Ovary (tissue), 3 donors: ENCODE measurements around the gene ZNF175.

ENCODE experiments used
- EP300 ChIP-seq: sonication (generic); formaldehyde crosslinking; IDR thresholded peaks from one replicate; pipeline ENCODE4 v1.6.1; 2017; ENCODE audit warnings: antibody characterized with exemption
- TF ChIP-seq, protein P1 (sequence below), 3 donors: fragments of 450-650 bp in 2 of 3; fragments of 200-600 bp in 1 of 3; IDR thresholded peaks; one replicate each; pipeline versions ENCODE4 v1.5.1 to v1.8.0; 2016 to 2022; ENCODE audit warnings: antibody characterized with exemption in 3 of 3, mild to moderate bottlenecking in 1 of 3
- donor health status: DM: no; HTN: no; CAD: no.

DNA sequence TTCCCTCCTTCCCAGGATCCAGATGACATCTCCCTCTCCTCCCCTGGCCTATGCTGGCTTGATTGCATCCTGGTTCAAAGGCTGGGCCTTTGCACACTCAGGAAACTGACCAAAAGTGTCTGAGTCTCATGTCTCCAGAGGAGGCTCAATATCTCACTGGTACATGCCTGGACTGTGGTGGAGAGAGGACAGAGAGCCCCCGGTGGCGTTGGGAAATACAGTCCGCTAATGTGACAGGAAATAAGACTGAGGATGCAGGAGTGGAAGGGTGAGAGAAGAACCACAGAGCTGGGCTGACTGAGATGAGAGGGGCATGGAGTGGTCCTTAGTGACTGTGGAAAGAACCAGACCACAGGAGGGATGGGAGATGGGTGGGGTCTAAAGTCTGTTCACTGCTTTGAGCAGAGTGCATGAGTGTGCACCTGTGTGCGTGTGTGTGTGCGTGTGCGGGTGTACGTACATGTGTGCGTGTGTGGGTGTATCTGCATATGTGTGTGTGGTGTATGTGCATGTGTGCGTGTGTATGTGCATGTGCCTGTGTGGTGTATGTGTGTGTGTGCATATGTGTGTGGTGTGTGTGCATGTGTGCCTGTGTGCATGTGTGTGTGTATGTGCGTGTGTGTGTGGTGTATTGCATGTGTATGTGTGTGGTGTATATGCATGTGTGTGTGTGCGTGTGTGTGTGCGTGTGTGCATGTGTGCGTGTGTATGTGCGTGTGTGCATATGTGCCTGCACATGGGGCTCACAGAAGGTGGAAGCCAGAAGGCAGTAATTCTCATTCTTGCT is 57.3 kb downstream of the ZNF175 start:
- TF ChIP-seq, protein P1, sequence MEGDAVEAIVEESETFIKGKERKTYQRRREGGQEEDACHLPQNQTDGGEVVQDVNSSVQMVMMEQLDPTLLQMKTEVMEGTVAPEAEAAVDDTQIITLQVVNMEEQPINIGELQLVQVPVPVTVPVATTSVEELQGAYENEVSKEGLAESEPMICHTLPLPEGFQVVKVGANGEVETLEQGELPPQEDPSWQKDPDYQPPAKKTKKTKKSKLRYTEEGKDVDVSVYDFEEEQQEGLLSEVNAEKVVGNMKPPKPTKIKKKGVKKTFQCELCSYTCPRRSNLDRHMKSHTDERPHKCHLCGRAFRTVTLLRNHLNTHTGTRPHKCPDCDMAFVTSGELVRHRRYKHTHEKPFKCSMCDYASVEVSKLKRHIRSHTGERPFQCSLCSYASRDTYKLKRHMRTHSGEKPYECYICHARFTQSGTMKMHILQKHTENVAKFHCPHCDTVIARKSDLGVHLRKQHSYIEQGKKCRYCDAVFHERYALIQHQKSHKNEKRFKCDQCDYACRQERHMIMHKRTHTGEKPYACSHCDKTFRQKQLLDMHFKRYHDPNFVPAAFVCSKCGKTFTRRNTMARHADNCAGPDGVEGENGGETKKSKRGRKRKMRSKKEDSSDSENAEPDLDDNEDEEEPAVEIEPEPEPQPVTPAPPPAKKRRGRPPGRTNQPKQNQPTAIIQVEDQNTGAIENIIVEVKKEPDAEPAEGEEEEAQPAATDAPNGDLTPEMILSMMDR (IDR thresholded peaks at IDR 0.05) = no peak
- no peak for TF ChIP-seq EP300
